Measurements from ENCODE around the gene EVI5L.
"Not testable (repeated sequence)": the region's sequence is repeated elsewhere in the genome, so short reads cannot be mapped to it uniquely, and the experiment has no call there.

EVI5L gene

GRCh38 chr19:7816040-7816439, 14.0 kb upstream of the EVI5L start:
- DNase-seq (ENCODE audit: low read depth, low spot score) = not testable (repeated sequence)

DNA sequence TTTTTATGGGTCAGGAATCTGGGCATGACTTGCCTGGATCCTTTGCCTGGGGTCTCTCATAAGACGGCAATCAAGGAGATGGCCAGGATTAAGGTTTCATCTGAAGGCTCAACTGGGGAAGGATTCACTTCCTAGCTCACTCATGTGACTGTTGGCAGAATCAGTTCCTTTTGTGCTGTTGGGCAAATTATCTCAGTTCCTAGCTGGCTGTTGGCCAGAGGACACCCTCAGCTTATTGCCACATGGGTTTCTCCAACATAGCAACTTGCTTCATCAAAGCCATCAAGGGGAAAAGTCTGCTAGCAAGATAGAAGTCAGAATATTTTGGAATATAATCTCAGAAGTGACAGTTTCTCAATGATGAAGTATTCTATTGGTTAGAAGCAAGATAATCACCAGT, 12.2 kb upstream of the EVI5L start:
- DNase-seq (ENCODE audit: low read depth, low spot score) = no peak

DNA sequence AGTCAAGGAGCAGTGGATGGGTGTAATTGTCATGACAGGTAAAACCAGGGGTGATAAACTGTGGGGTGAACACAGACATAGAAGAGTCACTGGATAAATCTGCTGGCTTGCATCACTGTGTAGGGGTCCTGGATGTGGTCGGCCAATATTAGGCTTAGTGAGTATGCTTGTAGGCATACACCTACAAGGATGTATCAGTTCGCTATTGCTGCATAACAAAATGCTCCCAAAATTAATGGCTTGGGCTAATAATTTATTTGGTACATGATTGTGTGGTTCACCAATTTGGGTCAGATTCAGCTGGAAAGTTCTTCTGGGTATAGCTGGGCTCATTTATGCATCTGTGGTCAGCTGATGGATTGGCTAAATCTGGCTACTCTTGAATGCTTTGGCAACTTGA, 11.2 kb upstream of the EVI5L start:
- DNase-seq (ENCODE audit: low read depth, low spot score) = no peak

DNA sequence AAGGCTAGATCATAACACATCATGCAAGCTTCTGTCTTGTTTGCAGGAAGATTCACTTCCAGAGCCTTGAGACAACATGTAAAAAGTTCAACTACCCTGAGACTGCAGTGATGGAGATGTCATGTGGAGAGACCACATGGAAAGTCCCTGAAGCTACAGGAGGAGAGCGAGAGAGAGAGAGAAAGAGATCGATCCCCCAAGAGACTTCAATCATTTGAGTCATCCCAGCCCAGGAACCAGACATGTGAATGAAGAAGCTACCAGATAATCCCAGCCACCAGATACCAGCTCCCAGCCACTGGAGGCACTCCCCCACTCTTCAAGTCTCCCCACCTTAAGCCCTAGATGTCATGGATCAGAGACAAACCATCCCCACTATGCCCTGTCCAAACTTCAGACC, 10.7 kb upstream of the EVI5L start:
- DNase-seq (ENCODE audit: low read depth, low spot score) = no peak

DNA sequence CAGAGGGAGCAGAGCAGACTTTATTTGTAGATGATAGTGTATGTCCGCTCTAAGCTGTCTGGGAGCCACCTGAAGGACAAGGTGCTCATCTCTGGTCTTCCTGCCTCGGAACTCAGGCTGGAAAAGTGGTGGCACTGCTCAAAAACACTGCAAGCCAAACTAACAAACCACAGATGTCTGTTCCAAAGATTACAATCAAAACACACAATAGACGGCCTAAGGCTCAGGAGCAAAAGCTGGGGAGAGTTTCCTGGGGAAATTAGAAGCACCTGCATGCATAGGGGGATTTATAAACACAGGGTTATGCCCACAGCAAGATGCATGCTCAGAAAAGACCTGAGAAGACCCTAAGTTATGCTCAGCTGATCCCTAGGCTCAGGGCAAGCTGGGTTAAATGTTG, 9.4 kb upstream of the EVI5L start:
- DNase-seq (ENCODE audit: low read depth, low spot score) = no peak

GRCh38 chr19:7822910-7823515, 7.0 kb upstream of the EVI5L start:
- DNase-seq (ENCODE audit: low read depth, low spot score) = no peak

GRCh38 chr19:7823686-7824301, 6.2 kb upstream of the EVI5L start:
- no peak for DNase-seq (ENCODE audit: low read depth, low spot score)

- DNase-seq (ENCODE audit: low read depth, low spot score) = no peak
Observed at GRCh38 chr19:7829166-7829520, 875 bp upstream of the EVI5L start.

- no peak for DNase-seq (ENCODE audit: low read depth, low spot score)
Observed at GRCh38 chr19:7830272-7830771, 304 bp downstream of the EVI5L start.

DNA sequence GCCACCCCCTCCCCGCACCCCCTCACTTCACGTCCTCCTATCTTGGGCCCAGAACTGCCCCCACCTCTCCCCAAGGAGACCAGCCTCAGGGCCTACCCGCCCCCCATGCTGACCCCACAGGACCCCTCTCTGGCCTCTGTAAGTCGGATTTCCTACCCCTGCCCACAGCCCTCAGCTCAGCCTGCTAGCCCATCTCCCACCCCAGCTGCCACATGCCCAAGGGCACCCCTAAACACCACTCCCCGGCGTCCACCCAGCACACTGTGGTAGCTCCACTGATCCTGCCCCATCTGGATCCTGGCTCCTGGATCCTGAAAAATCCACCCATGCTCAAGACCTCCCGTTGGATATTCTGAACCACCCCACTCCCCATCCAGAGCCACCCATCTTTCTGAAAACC, 805 bp downstream of the EVI5L start:
- no peak for DNase-seq (ENCODE audit: low read depth, low spot score)

GRCh38 chr19:7831452-7831851, 1.4 kb downstream of the EVI5L start:
- DNase-seq (ENCODE audit: low read depth, low spot score) = no peak

DNA sequence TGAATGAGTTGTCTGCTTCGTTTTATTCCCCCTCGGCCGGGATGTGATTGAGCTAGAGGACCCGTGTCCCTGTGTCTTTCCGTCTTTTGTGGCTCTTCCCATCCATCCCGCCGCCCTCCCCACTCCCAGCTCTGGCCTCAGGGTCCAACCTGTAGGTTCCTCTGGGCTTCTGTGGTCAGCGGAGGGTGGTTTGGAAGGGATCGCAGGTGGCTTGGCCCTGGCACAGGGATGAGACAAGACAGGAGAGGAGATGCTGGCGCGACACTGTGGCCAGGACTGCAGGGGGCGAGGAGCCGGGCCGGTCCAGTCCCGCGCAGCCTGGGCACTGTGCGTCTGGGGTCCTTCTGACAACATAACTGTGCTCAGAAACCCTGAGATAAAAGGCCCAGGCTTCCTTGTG, 2.0 kb downstream of the EVI5L start:
- DNase-seq (ENCODE audit: low read depth, low spot score) = no peak

- DNase-seq (ENCODE audit: low read depth, low spot score) = no peak
Observed at GRCh38 chr19:7832781-7833180, 2.8 kb downstream of the EVI5L start.

DNA sequence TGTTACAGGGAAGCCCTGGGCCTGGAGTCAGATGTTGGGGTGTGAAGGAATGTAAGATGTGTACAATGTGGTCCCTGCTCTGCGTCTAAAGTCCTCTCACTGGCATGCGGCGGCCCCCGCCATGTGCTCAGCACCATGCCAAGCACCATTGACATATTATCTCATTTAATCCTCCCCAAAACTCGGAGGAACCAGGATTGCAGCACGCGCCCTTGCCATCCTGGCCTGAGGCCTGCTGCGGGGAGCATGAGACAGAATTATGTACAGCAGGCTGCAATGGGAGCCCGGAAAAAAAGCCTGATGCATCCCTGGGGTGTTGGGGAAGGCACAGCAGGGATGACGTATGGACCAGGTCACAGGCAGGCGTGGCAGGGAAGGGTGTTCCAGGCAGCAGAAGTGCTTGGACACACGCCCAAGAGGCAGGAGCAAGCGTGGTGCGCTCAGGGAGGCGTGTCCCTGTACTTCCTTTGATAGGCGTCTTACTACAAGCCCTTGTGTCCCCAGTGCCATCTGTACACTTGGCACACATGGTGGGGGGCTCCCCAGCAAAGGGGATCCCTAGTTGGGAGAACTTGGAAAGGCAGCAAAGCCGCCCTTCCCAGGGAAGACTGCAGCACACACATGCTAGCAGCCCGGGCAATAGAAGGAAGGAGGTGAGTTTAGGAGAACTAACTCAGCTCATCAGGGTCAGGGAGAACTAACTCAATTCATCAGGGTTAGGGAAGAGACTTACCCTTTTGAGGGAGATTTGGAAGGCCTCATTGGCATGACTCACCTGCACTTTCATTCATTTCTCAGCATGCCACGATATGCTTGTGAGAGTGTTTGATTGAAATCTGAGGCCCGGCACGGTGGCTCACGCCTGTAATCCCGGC, 3.4 kb downstream of the EVI5L start:
- DNase-seq (ENCODE audit: low read depth, low spot score) = no peak

DNA sequence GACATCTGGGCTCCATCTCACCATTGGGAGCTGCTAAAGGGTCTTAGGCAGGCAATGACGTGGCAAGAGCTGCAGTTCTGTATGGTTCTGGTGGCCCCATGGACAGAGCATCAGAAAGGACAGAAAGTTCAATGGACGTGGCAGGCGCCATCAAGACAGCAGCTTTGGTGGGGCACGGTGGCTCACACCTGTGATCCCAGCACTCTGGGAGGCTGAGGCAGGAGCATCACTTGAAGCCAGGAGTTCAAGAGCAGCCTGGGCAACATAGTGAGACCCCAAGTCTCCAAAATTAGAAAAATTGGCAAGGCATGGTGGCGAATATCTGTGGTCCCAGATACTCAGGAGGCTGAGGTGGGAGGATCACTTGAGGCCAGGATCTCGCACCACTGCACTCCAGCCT, 9.5 kb downstream of the EVI5L start:
- DNase-seq (ENCODE audit: low read depth, low spot score) = no peak

GRCh38 chr19:7840629-7841028, 10.6 kb downstream of the EVI5L start:
- no peak for DNase-seq (ENCODE audit: low read depth, low spot score)

- no peak for DNase-seq (ENCODE audit: low read depth, low spot score)
Observed at GRCh38 chr19:7841751-7842660, 12.0 kb downstream of the EVI5L start.

DNA sequence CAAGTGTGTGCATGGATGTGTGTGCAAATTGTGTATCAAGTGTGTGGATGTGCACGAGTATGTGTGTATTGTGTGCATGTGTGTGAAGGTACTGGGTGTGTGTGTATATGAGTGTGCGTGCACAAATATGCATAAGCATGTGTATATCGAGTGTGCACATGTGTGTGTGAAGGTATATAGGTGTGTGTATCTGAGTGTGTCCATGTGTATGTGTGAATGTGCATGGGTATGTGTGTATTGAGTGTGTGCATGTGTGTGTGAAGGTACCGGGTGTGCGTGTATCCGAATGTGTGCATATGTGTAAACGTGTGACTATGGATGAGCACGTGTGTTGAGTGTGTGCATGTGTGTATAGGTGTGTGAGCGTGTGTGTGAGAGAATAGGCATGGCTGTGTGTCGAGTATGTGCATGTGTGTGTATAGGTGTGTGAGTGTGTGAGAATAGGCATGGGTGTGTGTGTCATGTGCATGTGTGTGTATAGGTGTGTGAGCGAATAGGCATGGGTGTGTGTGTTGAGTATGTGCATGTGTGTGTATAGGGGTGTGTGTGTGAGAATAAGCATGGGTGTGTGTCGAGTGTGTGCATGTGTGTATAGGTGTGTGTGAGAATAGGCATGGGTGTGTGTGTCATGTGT, 12.8 kb downstream of the EVI5L start:
- no peak for DNase-seq (ENCODE audit: low read depth, low spot score)

DNA sequence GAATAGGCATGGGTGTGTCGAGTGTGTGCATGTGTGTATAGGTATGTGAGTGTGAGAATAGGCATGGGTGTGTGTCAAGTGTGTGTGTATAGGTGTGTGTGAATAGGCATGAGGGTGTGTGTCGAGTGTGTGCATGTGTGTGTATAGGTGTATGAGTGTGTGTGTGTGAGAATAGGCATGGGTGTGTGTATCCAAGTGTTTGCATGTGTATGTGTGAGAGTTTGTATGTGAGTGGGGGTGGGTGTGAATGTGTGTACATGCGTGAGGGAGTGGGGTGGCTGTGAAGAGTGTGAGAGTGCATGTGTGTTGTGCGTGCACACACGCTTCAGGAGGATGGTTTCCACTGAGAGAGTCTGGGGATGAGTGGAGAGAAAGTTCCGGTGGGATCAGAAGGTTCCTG, 13.5 kb downstream of the EVI5L start:
- no peak for DNase-seq (ENCODE audit: low read depth, low spot score)

GRCh38 chr19:7844405-7844804, 14.4 kb downstream of the EVI5L start:
- no peak for DNase-seq (ENCODE audit: low read depth, low spot score)

DNA sequence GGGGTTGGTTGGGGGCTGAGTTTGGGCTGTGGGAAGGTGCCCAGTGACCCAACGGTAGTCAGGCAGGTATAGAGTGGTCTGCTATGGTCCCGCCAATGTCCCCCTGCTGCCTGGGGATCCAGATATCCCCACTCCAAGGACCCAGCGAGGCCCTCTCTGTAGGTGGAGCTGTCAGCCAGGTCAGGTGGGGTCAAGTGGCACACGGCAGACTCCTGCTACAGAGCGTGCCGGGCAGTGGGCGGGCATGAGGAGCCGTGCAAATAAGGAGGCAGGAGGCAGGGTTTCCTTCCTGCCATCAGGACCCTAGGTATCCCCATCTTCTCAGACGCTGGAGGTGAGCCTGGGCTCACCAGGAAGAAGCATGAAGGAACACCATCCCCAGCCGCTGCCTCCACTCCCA, 14.9 kb downstream of the EVI5L start:
- no peak for DNase-seq (ENCODE audit: low read depth, low spot score)
